Measurements from ENCODE around the gene SOX5.

DNA sequence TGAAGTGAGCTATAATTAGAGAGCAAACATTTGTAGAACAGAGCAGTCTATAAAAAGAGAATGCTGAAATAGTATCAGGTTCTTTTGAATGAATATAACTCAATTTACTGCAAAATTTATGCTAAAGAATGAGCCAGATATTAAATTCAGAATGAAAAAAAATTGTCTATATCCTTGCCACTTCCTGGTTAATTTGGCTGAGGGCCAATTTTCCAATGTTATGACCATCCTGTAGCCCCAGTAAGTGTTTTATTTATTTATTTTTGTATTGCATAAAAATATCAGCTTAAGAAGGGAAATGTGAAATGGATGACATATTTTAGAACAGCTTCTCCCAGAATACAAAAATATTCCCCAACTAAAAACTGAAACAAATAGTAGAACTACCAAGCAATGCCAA, 263.4 kb downstream of the SOX5 start:
- TF ChIP-seq, protein P1, sequence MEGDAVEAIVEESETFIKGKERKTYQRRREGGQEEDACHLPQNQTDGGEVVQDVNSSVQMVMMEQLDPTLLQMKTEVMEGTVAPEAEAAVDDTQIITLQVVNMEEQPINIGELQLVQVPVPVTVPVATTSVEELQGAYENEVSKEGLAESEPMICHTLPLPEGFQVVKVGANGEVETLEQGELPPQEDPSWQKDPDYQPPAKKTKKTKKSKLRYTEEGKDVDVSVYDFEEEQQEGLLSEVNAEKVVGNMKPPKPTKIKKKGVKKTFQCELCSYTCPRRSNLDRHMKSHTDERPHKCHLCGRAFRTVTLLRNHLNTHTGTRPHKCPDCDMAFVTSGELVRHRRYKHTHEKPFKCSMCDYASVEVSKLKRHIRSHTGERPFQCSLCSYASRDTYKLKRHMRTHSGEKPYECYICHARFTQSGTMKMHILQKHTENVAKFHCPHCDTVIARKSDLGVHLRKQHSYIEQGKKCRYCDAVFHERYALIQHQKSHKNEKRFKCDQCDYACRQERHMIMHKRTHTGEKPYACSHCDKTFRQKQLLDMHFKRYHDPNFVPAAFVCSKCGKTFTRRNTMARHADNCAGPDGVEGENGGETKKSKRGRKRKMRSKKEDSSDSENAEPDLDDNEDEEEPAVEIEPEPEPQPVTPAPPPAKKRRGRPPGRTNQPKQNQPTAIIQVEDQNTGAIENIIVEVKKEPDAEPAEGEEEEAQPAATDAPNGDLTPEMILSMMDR (IDR thresholded peaks at IDR 0.05), result no peak
- TF ChIP-seq POLR2A (IDR thresholded peaks at IDR 0.05), result no peak

Measured in adrenal gland (tissue), 5 donors.